ENCODE measurements around the gene OR5K2. TPM values are rescaled to one million over a fixed set of nuclear protein-coding genes. Genes with fewer than 3 reads are reported as not detected.

OR5K2 gene
- total RNA-seq, 1 experiment from 2014 or later: not detected

GRCh38 chr3:98536456-98537017 is 39.1 kb downstream of the OR5K2 start:
- in situ Hi-C loops (cut with HindIII; ENCODE audit: low pct_unique_long_range_greater_than_20kb, low sequenced_read_pairs) (no loop called here), intact Hi-C loops (cut with micrococcal nuclease; ENCODE audit: unreplicated experiment) (no loop called here)
- ATAC-seq (no peak), DNase-seq (ENCODE audit: low read depth, low spot score) (no peak)
- no TSS peak for BruUV-seq (replicated peaks)
- Histone ChIP-seq H3K27ac (ENCODE audit: low read length) (no peak overlapping the region), H3K9me3 (ENCODE audit: control insufficient read depth, insufficient read depth, low read depth, low read length) (no peaks in the 10 kb centered on the region), H3K4me3 (ENCODE audit: low read depth in 2 of 2, low read length in 2 of 2) (no peak overlapping the region), H3K27me3 (ENCODE audit: control insufficient read depth, insufficient read depth, low read length) (peaks cover 9% of the 10 kb centered on the region; the same call in 1 of the 2 replicates), H3K4me1 (ENCODE audit: control insufficient read depth, insufficient read depth, low read length) (no peaks in the 10 kb centered on the region), H3K36me3 (ENCODE audit: control insufficient read depth, insufficient read depth, low read length) (no peaks in the 10 kb centered on the region)
- TF ChIP-seq POLR2AphosphoS5 (IDR thresholded peaks at IDR 0.05; ENCODE audit: low read depth, low read length) (no peak), TCF7L2 (IDR thresholded peaks at IDR 0.05; ENCODE audit: low read depth, low read length) (no peak), CTCF (IDR thresholded peaks at IDR 0.05) (no peak), SIN3A (IDR thresholded peaks at IDR 0.05; ENCODE audit: borderline replicate concordance, insufficient read depth, low read depth, low read length) (no peak), REST (IDR thresholded peaks at IDR 0.05; ENCODE audit: insufficient read depth in 1 of 2, low read depth in 2 of 2, low read length in 1 of 2) (no peak)
- CTCF ChIA-PET: interaction anchor here (0.7 kb wide), 1 partner anchor 1358 kb away, joined by 5 read pairs; no protein-coding TSS in a partner anchor
- POLR2A ChIA-PET: no interaction called here

- CTCF ChIA-PET: no interaction called here
- BruUV-seq (replicated peaks): no TSS peak
- no peak overlapping the region for H3K27ac ChIP-seq (ENCODE audit: low read length)
These were observed 42.9 kb downstream of the OR5K2 start for GRCh38 chr3:98540346-98540745.

More at GRCh38 chr3:98540346-98540745, 42.9 kb downstream of the OR5K2 start:
- POLR2A ChIA-PET: no interaction called here
- no peaks in the 10 kb centered on the region for H3K36me3 ChIP-seq (ENCODE audit: control insufficient read depth, insufficient read depth, low read length)
- ATAC-seq: no peak
- no peaks in the 10 kb centered on the region for H3K4me1 ChIP-seq (ENCODE audit: control insufficient read depth, insufficient read depth, low read length)
- TF ChIP-seq TCF7L2 (IDR thresholded peaks at IDR 0.05; ENCODE audit: low read depth, low read length) (no peak), POLR2AphosphoS5 (IDR thresholded peaks at IDR 0.05; ENCODE audit: low read depth, low read length) (no peak), SIN3A (IDR thresholded peaks at IDR 0.05; ENCODE audit: borderline replicate concordance, insufficient read depth, low read depth, low read length) (no peak), CTCF (IDR thresholded peaks at IDR 0.05) (no peak), REST (IDR thresholded peaks at IDR 0.05; ENCODE audit: insufficient read depth in 1 of 2, low read depth in 2 of 2, low read length in 1 of 2) (no peak)
- in situ Hi-C loops (cut with HindIII; ENCODE audit: low pct_unique_long_range_greater_than_20kb, low sequenced_read_pairs): no loop called here
- no peak overlapping the region for H3K4me3 ChIP-seq (ENCODE audit: low read depth in 2 of 2, low read length in 2 of 2)
- intact Hi-C loops (cut with micrococcal nuclease; ENCODE audit: unreplicated experiment): no loop called here
- H3K27me3 ChIP-seq (ENCODE audit: control insufficient read depth, insufficient read depth, low read length): peaks cover 10% of the 10 kb centered on the region
- no peaks in the 10 kb centered on the region for H3K9me3 ChIP-seq (ENCODE audit: control insufficient read depth, insufficient read depth, low read depth, low read length)
- DNase-seq (ENCODE audit: low read depth, low spot score): no peak
